Breast epithelium (tissue), 4 donors: ENCODE measurements around the gene PRKACG. TPM values are rescaled to one million over a fixed set of nuclear protein-coding genes. Genes with fewer than 3 reads are reported as not detected.

ENCODE experiments used
- DNase-seq, 2 donors: peaks; one replicate each; pipeline ENCODE4 v3.0.0-alpha.2; 2019; ENCODE audit warnings: low spot score in 2 of 2
- H3K27ac ChIP-seq, 2 donors: fragments of 200-600 bp; sonication (generic) in 1 of 2; one replicate each; pipeline ENCODE4 v1.5.1; 2016 to 2019; ENCODE audit warnings: mild to moderate bottlenecking in 1 of 2
- H3K27me3 ChIP-seq, 2 donors: fragments of 200-600 bp; sonication (generic) in 1 of 2; one replicate each; pipeline versions ENCODE4 v1.5.1 to v1.6.0; 2017 to 2019; ENCODE audit warnings: control low read depth in 1 of 2, mild to moderate bottlenecking in 1 of 2
- H3K36me3 ChIP-seq: fragments of 200-600 bp; one replicate; pipeline ENCODE4 v1.5.1; 2019
- H3K4me1 ChIP-seq, 2 donors: fragments of 200-600 bp; sonication (generic); one replicate each; pipeline ENCODE4 v1.5.1; 2016 to 2019; ENCODE audit warnings: control low read depth in 1 of 2
- H3K4me3 ChIP-seq, 3 donors: fragments of 200-600 bp; sonication (generic); 1 replicate in 2 of 3; 2 replicates in 1 of 3; pipeline ENCODE4 v1.5.1; 2016 to 2019; ENCODE audit warnings: mild to moderate bottlenecking in 3 of 3, moderate library complexity in 2 of 3
- H3K9me3 ChIP-seq, 2 donors: fragments of 200-600 bp; sonication (generic) in 1 of 2; one replicate each; pipeline ENCODE4 v1.5.1; 2016 to 2019; ENCODE audit warnings: control low read depth in 1 of 2
- CTCF ChIP-seq, 3 donors: fragments of 450-650 bp; IDR thresholded peaks; one replicate each; pipeline ENCODE4 v1.5.1; 2016 to 2017; ENCODE audit warnings: antibody characterized with exemption in 3 of 3, mild to moderate bottlenecking in 3 of 3, moderate library complexity in 3 of 3
- POLR2A ChIP-seq: fragments of 450-650 bp; IDR thresholded peaks from one replicate; pipeline ENCODE4 v1.6.1; 2016; ENCODE audit warnings: antibody characterized with exemption, mild to moderate bottlenecking, moderate library complexity
- POLR2AphosphoS5 ChIP-seq, 3 donors: sonication (generic); formaldehyde crosslinking; IDR thresholded peaks; one replicate each; pipeline ENCODE4 v1.6.1; 2017; ENCODE audit warnings: antibody characterized with exemption in 3 of 3
- intact Hi-C: fragments of 100-400 bp; cut with DNase I; formaldehyde crosslinking; loops from one replicate; pipeline ENCODE4 v1.15.1; 2023; ENCODE audit warnings: low total_unique reads
- total RNA-seq, 3 donors: library from RNA; depleted of rRNA; stranded (reverse); fragments of >200 nt; gene quantifications; one replicate each; pipeline ENCODE4 v1.1.0, GENCODE V29; 2016

The PRKACG gene
- not detected for total RNA-seq

DNA sequence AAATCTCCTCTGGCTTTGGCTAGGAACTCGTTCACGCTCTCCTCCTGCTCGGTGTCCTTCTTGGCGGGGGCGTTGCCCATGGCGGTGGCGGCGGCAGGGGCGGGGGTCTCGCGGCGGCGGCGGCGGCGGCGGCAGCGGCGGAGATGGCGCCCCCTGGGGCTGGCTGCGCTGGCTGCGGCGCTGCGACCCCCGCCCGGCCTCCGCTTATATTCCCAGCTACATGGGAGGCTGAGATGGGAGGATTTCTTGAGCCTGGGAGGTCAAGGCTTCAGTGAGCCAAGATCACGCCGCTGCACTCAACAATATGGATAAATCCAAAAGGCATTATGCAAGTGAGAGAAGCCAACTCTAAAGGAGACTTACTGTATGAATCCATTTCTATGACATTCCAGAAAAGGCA, at the start of gene PRKACG:
PRKACG (minus strand) TSS at position 101 of the 400 bp plus-strand sequence; CDS start at position 80, 21 bp downstream.
- Histone ChIP-seq H3K27ac (no peak within 1 kb of the TSS), H3K4me1 (no peaks in the 10 kb centered on the region), H3K36me3 (no peaks in the 10 kb centered on the region), H3K4me3 (no peak within 1 kb of the TSS), H3K27me3 (no peaks in the 10 kb centered on the region), H3K9me3 (no peaks in the 10 kb centered on the region)
- no peak for TF ChIP-seq POLR2AphosphoS5 (IDR thresholded peaks at IDR 0.05)
- TF ChIP-seq POLR2A: no peak
- TF ChIP-seq CTCF (IDR thresholded peaks at IDR 0.05): no peak
- DNase-seq: no peak
- intact Hi-C loops: no loop called here

DNA sequence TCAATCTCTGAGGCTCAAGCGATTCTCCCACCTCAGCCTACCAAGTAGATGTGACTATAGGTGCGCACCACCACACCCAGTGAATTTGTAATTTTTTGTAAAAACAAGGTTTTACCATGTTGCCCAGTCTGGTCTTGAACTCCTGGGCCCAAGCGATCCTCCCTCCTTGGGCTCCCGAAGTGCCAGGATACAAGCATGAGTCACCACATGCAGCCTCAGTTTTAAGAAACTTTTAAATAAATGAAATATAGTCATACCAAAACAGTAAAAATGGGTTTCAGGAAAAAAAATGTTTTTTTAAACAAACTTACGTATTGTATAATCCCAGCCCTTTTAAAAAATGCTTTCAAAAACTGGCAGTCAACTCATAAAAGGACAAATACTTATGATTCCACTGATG, 48.3 kb upstream of the PRKACG start:
- Histone ChIP-seq H3K4me1 (no peaks in the 10 kb centered on the region), H3K36me3 (no peaks in the 10 kb centered on the region), H3K4me3 (no peak overlapping the region), H3K27ac (no peak overlapping the region), H3K9me3 (no peaks in the 10 kb centered on the region), H3K27me3 (no peaks in the 10 kb centered on the region)
- DNase-seq: no peak
- intact Hi-C loops: no loop called here
- TF ChIP-seq CTCF (IDR thresholded peaks at IDR 0.05): no peak
- no peak for TF ChIP-seq POLR2A
- no peak for TF ChIP-seq POLR2AphosphoS5 (IDR thresholded peaks at IDR 0.05)

DNA sequence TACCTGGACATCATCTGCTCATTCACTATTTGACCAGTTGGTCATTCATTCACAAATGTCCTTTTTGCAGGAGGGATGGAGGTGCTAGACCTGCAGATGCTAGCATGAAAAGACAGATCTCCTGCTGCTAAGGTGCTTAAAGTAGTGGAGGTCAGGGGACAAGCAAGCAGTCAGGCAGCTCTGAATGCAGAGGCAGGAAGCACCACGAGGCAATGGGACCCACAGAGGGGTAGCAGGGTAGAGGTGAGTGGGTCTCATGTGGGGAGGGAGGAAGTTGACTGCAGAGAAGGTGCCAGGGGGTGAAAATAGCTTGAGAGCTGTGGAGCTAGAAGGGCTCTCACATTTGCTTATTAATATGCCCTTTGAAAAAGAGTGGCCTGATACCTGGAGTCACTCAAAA, 46.9 kb upstream of the PRKACG start:
- H3K36me3 ChIP-seq: no peaks in the 10 kb centered on the region
- H3K4me1 ChIP-seq: no peaks in the 10 kb centered on the region
- no peak overlapping the region for H3K4me3 ChIP-seq
- no peak for DNase-seq
- no peaks in the 10 kb centered on the region for H3K27me3 ChIP-seq
- no peak overlapping the region for H3K27ac ChIP-seq
- intact Hi-C loops: no loop called here
- TF ChIP-seq CTCF (IDR thresholded peaks at IDR 0.05) (no peak), POLR2A (no peak), POLR2AphosphoS5 (IDR thresholded peaks at IDR 0.05) (no peak)
- no peaks in the 10 kb centered on the region for H3K9me3 ChIP-seq

DNA sequence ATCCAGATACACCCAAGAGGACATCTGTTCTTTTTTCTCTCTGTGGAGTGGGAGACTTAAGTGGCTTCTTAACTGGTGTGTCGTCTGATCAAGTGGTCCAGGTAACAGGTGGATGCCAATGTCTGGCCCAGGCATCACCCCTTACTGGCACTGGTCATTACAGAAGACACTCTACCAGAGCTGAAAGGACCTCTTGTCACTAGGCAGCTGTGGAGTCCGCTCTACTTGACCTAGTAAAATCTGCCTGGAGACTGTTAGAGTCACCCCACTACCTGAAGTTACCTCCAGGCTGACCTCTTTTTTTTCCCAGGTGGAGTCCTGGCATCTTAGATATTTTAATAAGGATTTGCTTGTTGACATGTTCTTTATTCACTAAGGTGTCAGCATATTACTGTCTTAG, 44.2 kb upstream of the PRKACG start:
- H3K9me3 ChIP-seq: no peaks in the 10 kb centered on the region
- intact Hi-C loops: loop anchor here (10.0 kb wide), 1 partner anchor 137 kb away; no protein-coding TSS in a partner anchor
- H3K27me3 ChIP-seq: no peaks in the 10 kb centered on the region
- TF ChIP-seq POLR2A (no peak), CTCF (IDR thresholded peaks at IDR 0.05) (no peak), POLR2AphosphoS5 (IDR thresholded peaks at IDR 0.05) (no peak)
- H3K4me1 ChIP-seq: no peaks in the 10 kb centered on the region
- H3K4me3 ChIP-seq: no peak overlapping the region
- H3K27ac ChIP-seq: no peak overlapping the region
- DNase-seq: no peak
- no peaks in the 10 kb centered on the region for H3K36me3 ChIP-seq

DNA sequence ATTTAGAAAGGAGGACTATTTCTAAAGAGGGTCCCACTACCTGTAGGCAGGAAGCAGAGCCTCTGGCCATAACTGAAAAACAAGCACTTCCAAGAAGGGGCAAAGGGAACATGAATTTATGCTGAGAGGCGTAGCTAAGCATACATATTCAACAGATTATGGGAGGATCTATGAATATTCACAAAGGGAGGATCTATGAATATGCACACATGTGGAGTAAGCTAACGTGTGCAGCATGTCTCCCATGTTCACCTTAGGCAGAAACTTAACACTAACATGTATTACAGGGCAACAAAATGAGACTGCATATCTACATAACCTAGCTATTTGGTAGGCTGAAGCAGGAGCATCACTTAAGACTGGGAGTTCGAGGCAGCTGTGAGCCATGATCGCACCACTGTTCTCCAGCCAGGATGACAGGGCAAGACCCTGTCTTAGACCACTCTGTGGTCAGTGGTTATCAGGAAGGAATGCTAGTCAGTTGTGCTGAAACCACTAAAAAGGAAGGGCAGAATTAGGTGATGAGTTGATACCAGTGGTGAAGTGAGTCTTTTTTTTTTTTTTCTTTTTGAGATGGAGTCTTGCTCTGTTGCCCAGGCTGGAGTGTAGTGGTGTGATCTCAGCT, 42.4 kb upstream of the PRKACG start:
- DNase-seq: no peak
- intact Hi-C loops: loop anchor here (10.0 kb wide), 1 partner anchor 138 kb away; no protein-coding TSS in a partner anchor
- H3K4me3 ChIP-seq: no peak overlapping the region
- H3K36me3 ChIP-seq: no peaks in the 10 kb centered on the region
- H3K4me1 ChIP-seq: no peaks in the 10 kb centered on the region
- no peaks in the 10 kb centered on the region for H3K9me3 ChIP-seq
- TF ChIP-seq POLR2AphosphoS5 (IDR thresholded peaks at IDR 0.05) (no peak), CTCF (IDR thresholded peaks at IDR 0.05) (no peak), POLR2A (no peak)
- H3K27me3 ChIP-seq: no peaks in the 10 kb centered on the region
- no peak overlapping the region for H3K27ac ChIP-seq
